HEK293 (cell line): ENCODE data around the gene MUC5AC.

ENCODE experiments used
- CTCF ChIA-PET: fragments of 350-600 bp; formaldehyde crosslinking; extraction: SDS; loops from one replicate; lab custom pipeline; 2021; ENCODE audit warnings: antibody characterized with exemption; lab: Yijun Ruan, JAX
- POLR2A ChIA-PET: fragments of 300-600 bp; formaldehyde crosslinking; extraction: SDS; loops from one replicate; lab custom pipeline; 2020; ENCODE audit warnings: antibody characterized with exemption, inconsistent platforms; lab: Yijun Ruan, JAX
- H3K27ac ChIP-seq: fragments of 200-500 bp; sonication (Bioruptor generic); 2 replicates; pipeline ENCODE4 v1.5.1; 2014; ENCODE audit warnings: low read depth, low read length, control low read depth, inconsistent platforms; ENCODE audit errors: extremely low read depth
- H3K36me3 ChIP-seq, 2 experiments: fragments of 200-500 bp in 1 of 2; sonication (Bioruptor generic) in 1 of 2; 1 replicate in 1 of 2; 2 replicates in 1 of 2; pipeline ENCODE4 v1.5.1; 2014 to 2017; ENCODE audit warnings: inconsistent platforms in 2 of 2, low read length in 2 of 2; ENCODE audit not compliant: control insufficient read depth in 2 of 2, insufficient read depth in 1 of 2
- H3K4me1 ChIP-seq: fragments of 200-500 bp; sonication (Bioruptor generic); 2 replicates; pipeline ENCODE4 v1.5.1; 2014; ENCODE audit warnings: mild to moderate bottlenecking, low read length, inconsistent platforms; ENCODE audit not compliant: control insufficient read depth, insufficient read depth
- H3K4me3 ChIP-seq: 2 replicates; pipeline ENCODE4 v1.5.1; 2011; ENCODE audit warnings: low read depth, mild to moderate bottlenecking, control low read depth, low read length, moderate library complexity
- H3K9me3 ChIP-seq: fragments of 200-500 bp; sonication (Bioruptor generic); 2 replicates; pipeline ENCODE4 v1.5.1; 2014; ENCODE audit warnings: low read depth, low read length, inconsistent platforms; ENCODE audit not compliant: control insufficient read depth, insufficient read depth
- GLIS1 ChIP-seq: fragments of 450-650 bp; formaldehyde crosslinking; IDR thresholded peaks from 2 replicates; pipeline ENCODE4 v1.5.1; 2016; ENCODE audit warnings: missing biosample characterization, missing genetic modification characterization
- KLF10 ChIP-seq: fragments of 450-650 bp; IDR thresholded peaks from 2 replicates; pipeline ENCODE4 v1.5.1; 2018; ENCODE audit warnings: missing biosample characterization, mild to moderate bottlenecking, missing genetic modification characterization
- SP3 ChIP-seq: fragments of 450-650 bp; formaldehyde crosslinking; IDR thresholded peaks from 2 replicates; pipeline ENCODE4 v1.5.1; 2016; ENCODE audit warnings: missing biosample characterization, missing genetic modification characterization
- YY1 ChIP-seq: fragments of 450-650 bp; formaldehyde crosslinking; IDR thresholded peaks from 2 replicates; pipeline ENCODE4 v1.5.1; 2018; ENCODE audit warnings: missing biosample characterization, missing genetic modification characterization
- YY2 ChIP-seq: fragments of 450-650 bp; formaldehyde crosslinking; IDR thresholded peaks from 2 replicates; pipeline ENCODE4 v1.5.1; 2016; ENCODE audit warnings: missing biosample characterization, missing genetic modification characterization
- ZIC2 ChIP-seq: fragments of 450-650 bp; formaldehyde crosslinking; IDR thresholded peaks from 2 replicates; pipeline ENCODE4 v1.5.1; 2016; ENCODE audit warnings: missing biosample characterization, missing genetic modification characterization
- ZNF10 ChIP-seq: fragments of 450-650 bp; formaldehyde crosslinking; IDR thresholded peaks from 2 replicates; pipeline ENCODE4 v1.5.1; 2017; ENCODE audit warnings: missing biosample characterization, missing genetic modification characterization
- ZNF292 ChIP-seq: fragments of 450-650 bp; formaldehyde crosslinking; IDR thresholded peaks from 2 replicates; pipeline ENCODE4 v1.5.1; 2016; ENCODE audit warnings: low read depth, missing biosample characterization, missing genetic modification characterization, borderline replicate concordance
- ZNF548 ChIP-seq: fragments of 450-650 bp; formaldehyde crosslinking; IDR thresholded peaks from 2 replicates; pipeline ENCODE4 v1.5.1; 2016; ENCODE audit warnings: missing biosample characterization, missing genetic modification characterization
- ZNF660 ChIP-seq: fragments of 450-650 bp; IDR thresholded peaks from 2 replicates; pipeline ENCODE4 v1.5.1; 2018; ENCODE audit warnings: missing biosample characterization, mild to moderate bottlenecking, missing genetic modification characterization
- ZNF837 ChIP-seq: fragments of 450-650 bp; formaldehyde crosslinking; IDR thresholded peaks from 2 replicates; pipeline ENCODE4 v1.5.1; 2016; ENCODE audit warnings: missing biosample characterization, missing genetic modification characterization
- ZXDB ChIP-seq: fragments of 450-650 bp; formaldehyde crosslinking; IDR thresholded peaks from 2 replicates; pipeline ENCODE4 v1.5.1; 2016; ENCODE audit warnings: missing biosample characterization, missing genetic modification characterization
- TF ChIP-seq, protein P1 (sequence below): fragments of 450-650 bp; formaldehyde crosslinking; IDR thresholded peaks from 2 replicates; pipeline ENCODE4 v1.5.1; 2016; ENCODE audit warnings: missing biosample characterization, missing genetic modification characterization, borderline replicate concordance
- TF ChIP-seq, protein P2 (sequence below): fragments of 450-650 bp; formaldehyde crosslinking; IDR thresholded peaks from 2 replicates; pipeline ENCODE4 v1.5.1; 2017; ENCODE audit warnings: missing biosample characterization, missing genetic modification characterization
- TF ChIP-seq, protein P3 (sequence below): fragments of 450-650 bp; formaldehyde crosslinking; IDR thresholded peaks from 2 replicates; pipeline ENCODE4 v1.5.1; 2016; ENCODE audit warnings: missing biosample characterization, missing genetic modification characterization
- TF ChIP-seq, protein P4 (sequence below): fragments of 450-650 bp; formaldehyde crosslinking; IDR thresholded peaks from 2 replicates; pipeline ENCODE4 v1.5.1; 2016; ENCODE audit warnings: missing biosample characterization, missing genetic modification characterization, low read depth

Gene MUC5AC

DNA sequence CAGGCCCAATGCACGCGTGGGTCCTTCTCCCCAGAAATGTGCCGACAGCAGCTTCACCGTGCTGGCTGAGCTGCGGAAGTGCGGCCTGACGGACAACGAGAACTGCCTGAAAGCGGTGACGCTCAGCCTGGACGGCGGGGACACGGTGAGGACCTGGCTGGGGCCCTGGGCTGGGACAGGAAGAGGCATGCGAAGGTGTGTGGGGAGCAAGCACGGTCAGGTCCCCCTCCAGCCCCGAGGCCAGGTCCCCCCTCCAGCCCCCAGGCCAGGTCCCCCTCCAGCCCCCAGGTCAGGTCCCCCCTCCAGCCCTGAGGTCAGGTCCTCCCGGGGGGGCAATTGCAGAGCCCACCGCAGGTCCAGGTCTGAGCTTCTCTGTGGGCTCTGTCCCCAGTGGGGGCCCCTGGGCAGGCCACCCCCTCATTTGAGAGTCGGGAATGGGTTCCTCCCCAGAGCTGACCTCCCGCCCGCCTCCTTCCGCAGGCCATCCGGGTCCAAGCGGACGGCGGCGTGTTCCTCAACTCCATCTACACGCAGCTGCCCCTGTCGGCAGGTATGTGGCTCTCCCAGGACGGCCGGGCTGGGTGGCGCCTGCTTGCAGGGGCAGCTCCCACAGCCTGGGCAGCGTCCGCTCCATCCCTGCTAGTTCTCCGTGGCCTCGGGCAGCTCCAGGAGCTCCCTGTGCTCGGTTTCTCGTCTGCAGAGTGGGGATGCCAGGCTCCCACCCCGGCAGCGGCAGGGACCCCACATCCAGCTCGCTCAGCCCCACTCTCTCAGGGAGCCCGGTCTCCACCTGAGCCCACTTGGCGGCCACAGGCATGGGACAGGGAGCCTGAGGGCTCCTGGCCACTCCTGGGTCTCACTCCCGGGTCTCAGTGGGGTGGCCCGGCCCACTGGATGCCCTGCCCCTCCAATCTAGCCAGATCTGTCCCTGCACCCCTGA, 73.0 kb downstream of the MUC5AC start (continued):
- TF ChIP-seq, protein P1, sequence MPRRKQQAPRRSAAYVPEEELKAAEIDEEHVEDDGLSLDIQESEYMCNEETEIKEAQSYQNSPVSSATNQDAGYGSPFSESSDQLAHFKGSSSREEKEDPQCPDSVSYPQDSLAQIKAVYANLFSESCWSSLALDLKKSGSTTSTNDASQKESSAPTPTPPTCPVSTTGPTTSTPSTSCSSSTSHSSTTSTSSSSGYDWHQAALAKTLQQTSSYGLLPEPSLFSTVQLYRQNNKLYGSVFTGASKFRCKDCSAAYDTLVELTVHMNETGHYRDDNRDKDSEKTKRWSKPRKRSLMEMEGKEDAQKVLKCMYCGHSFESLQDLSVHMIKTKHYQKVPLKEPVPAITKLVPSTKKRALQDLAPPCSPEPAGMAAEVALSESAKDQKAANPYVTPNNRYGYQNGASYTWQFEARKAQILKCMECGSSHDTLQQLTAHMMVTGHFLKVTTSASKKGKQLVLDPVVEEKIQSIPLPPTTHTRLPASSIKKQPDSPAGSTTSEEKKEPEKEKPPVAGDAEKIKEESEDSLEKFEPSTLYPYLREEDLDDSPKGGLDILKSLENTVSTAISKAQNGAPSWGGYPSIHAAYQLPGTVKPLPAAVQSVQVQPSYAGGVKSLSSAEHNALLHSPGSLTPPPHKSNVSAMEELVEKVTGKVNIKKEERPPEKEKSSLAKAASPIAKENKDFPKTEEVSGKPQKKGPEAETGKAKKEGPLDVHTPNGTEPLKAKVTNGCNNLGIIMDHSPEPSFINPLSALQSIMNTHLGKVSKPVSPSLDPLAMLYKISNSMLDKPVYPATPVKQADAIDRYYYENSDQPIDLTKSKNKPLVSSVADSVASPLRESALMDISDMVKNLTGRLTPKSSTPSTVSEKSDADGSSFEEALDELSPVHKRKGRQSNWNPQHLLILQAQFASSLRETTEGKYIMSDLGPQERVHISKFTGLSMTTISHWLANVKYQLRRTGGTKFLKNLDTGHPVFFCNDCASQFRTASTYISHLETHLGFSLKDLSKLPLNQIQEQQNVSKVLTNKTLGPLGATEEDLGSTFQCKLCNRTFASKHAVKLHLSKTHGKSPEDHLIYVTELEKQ (tag by site-specific recombination) = no peak
- TF ChIP-seq, protein P2, sequence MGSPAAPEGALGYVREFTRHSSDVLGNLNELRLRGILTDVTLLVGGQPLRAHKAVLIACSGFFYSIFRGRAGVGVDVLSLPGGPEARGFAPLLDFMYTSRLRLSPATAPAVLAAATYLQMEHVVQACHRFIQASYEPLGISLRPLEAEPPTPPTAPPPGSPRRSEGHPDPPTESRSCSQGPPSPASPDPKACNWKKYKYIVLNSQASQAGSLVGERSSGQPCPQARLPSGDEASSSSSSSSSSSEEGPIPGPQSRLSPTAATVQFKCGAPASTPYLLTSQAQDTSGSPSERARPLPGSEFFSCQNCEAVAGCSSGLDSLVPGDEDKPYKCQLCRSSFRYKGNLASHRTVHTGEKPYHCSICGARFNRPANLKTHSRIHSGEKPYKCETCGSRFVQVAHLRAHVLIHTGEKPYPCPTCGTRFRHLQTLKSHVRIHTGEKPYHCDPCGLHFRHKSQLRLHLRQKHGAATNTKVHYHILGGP (tag by site-specific recombination) = no peak
- no peak for TF ChIP-seq YY2 (tag by site-specific recombination)
- TF ChIP-seq ZXDB (tag by site-specific recombination) = no peak
- no peak for TF ChIP-seq ZNF292 (tag by site-specific recombination)
- TF ChIP-seq ZNF837 (tag by site-specific recombination) = no peak
- TF ChIP-seq, protein P3, sequence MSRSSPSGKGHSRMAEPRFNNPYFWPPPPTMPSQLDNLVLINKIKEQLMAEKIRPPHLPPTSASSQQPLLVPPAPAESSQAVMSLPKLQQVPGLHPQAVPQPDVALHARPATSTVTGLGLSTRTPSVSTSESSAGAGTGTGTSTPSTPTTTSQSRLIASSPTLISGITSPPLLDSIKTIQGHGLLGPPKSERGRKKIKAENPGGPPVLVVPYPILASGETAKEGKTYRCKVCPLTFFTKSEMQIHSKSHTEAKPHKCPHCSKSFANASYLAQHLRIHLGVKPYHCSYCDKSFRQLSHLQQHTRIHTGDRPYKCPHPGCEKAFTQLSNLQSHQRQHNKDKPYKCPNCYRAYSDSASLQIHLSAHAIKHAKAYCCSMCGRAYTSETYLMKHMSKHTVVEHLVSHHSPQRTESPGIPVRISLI = no peak
- TF ChIP-seq ZNF660 (tag by site-specific recombination) = no peak
- TF ChIP-seq SP3 (tag by site-specific recombination) = no peak

DNA sequence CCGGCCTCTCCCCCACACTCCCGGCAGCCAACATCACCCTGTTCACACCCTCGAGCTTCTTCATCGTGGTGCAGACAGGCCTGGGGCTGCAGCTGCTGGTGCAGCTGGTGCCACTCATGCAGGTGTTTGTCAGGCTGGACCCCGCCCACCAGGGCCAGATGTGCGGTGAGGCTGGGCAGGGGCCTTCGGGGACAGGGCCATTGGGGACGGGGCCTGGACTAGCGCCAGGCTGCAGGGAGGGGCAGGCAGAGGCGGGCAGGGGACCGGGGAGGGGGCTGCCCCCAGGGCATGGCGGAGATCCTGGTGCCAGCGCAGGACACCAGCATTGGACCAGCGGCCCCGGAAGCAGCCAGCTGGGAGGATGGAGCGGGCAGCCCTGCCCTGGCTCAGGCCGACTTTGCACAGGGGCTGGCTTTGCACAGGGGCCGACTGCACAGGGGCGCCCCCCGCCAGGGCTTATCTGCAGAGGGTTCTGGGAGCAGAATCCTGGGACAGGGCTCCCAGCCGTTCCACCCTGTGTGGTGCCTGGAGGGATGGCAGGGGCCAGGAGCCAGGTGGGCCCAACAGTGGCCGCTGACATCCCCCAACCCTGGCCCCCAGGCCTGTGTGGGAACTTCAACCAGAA, 73.8 kb downstream of the MUC5AC start:
- Histone ChIP-seq H3K4me1 (no peaks in the 10 kb centered on the region), H3K4me3 (no peak overlapping the region), H3K9me3 (no peaks in the 10 kb centered on the region), H3K36me3 (no peaks in the 10 kb centered on the region), H3K27ac (no peak overlapping the region)
- ChIA-PET CTCF (interaction anchor here (0.7 kb wide), 1 partner anchor 43 kb away, joined by 3 read pairs; no protein-coding TSS in a partner anchor), POLR2A (no interaction called here)
- TF ChIP-seq ZNF10 = no peak
- TF ChIP-seq YY1 (tag by site-specific recombination) = no peak
- no peak for TF ChIP-seq KLF10
- TF ChIP-seq ZNF660 (tag by site-specific recombination) = no peak
- TF ChIP-seq, protein P4, sequence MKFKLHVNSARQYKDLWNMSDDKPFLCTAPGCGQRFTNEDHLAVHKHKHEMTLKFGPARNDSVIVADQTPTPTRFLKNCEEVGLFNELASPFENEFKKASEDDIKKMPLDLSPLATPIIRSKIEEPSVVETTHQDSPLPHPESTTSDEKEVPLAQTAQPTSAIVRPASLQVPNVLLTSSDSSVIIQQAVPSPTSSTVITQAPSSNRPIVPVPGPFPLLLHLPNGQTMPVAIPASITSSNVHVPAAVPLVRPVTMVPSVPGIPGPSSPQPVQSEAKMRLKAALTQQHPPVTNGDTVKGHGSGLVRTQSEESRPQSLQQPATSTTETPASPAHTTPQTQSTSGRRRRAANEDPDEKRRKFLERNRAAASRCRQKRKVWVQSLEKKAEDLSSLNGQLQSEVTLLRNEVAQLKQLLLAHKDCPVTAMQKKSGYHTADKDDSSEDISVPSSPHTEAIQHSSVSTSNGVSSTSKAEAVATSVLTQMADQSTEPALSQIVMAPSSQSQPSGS (tag by site-specific recombination) = no peak
- peak; percentile 15; the same call in 1 of the 2 replicates for TF ChIP-seq GLIS1
- TF ChIP-seq ZIC2 (tag by site-specific recombination) = peak; percentile 48
- TF ChIP-seq ZNF548 (tag by site-specific recombination) = no peak
